Measurements from ENCODE around the gene KLC1. TPM values are rescaled to one million over a fixed set of nuclear protein-coding genes. Genes with fewer than 3 reads are reported as not detected.

Gene KLC1
- total RNA-seq, 4 donors from 2014 or later: 195 to 421 (median 214) TPM

GRCh38 chr14:103696466-103697071 lies 67.6 kb downstream of the KLC1 start:
- no peak overlapping the region for H3K4me3 ChIP-seq

GRCh38 chr14:103697206-103697602 lies 68.2 kb downstream of the KLC1 start:
- Histone ChIP-seq H3K27me3 (no peaks in the 10 kb centered on the region), H3K27ac (no peak overlapping the region), H3K4me1 (peaks cover 70% of the 10 kb centered on the region), H3K9me3 (no peaks in the 10 kb centered on the region), H3K36me3 (peaks cover 70% of the 10 kb centered on the region), H3K4me3 (no peak overlapping the region)
- DNase-seq (ENCODE audit: low spot score in 2 of 2): peak in 1 of 2 donors; percentile 29
- 23% methylated on average over 3 of the region's 3 CpGs for WGBS
- TF ChIP-seq CTCF (IDR thresholded peaks at IDR 0.05) (no peak), EP300 (IDR thresholded peaks at IDR 0.05) (no peak), POLR2AphosphoS5 (IDR thresholded peaks at IDR 0.05) (no peak), POLR2A (IDR thresholded peaks at IDR 0.05) (no peak)

More at GRCh38 chr14:103696466-103697071, 67.6 kb downstream of the KLC1 start:
- Histone ChIP-seq H3K36me3 (peaks cover 66% of the 10 kb centered on the region), H3K27ac (peak overlapping the region; percentile 24), H3K27me3 (no peaks in the 10 kb centered on the region), H3K9me3 (no peaks in the 10 kb centered on the region), H3K4me1 (peaks cover 70% of the 10 kb centered on the region)
- DNase-seq (ENCODE audit: low spot score in 2 of 2): peak in 1 of 2 donors; percentile 74
- TF ChIP-seq POLR2AphosphoS5 (IDR thresholded peaks at IDR 0.05) (no peak), CTCF (IDR thresholded peaks at IDR 0.05) (no peak), EP300 (IDR thresholded peaks at IDR 0.05) (no peak), POLR2A (IDR thresholded peaks at IDR 0.05) (no peak)
- WGBS: 21% methylated on average over 17 of the region's 17 CpGs

- no peaks in the 10 kb centered on the region for H3K9me3 ChIP-seq
- WGBS: 85% methylated on average over 8 of the region's 14 CpGs
- TF ChIP-seq EP300 (IDR thresholded peaks at IDR 0.05) (no peak), POLR2A (IDR thresholded peaks at IDR 0.05) (no peak), CTCF (IDR thresholded peaks at IDR 0.05) (no peak), POLR2AphosphoS5 (IDR thresholded peaks at IDR 0.05) (no peak)
- no peak overlapping the region for H3K4me3 ChIP-seq
- no peaks in the 10 kb centered on the region for H3K27me3 ChIP-seq
- DNase-seq (ENCODE audit: low spot score in 2 of 2): peak in 1 of 2 donors; percentile 61
- H3K4me1 ChIP-seq: peaks cover 70% of the 10 kb centered on the region
- peak overlapping the region; percentile 62 for H3K27ac ChIP-seq
- H3K36me3 ChIP-seq: peaks cover 73% of the 10 kb centered on the region
Observed at GRCh38 chr14:103697603-103698379, 68.8 kb downstream of the KLC1 start.

GRCh38 chr14:103698380-103699260 lies 69.6 kb downstream of the KLC1 start:
- peak in 1 of 2 donors; percentile 70 for DNase-seq (ENCODE audit: low spot score in 2 of 2)
- Histone ChIP-seq H3K36me3 (peaks cover 73% of the 10 kb centered on the region), H3K4me1 (peaks cover 61% of the 10 kb centered on the region), H3K27ac (peak overlapping the region; percentile 62), H3K9me3 (no peaks in the 10 kb centered on the region), H3K4me3 (no peak overlapping the region), H3K27me3 (no peaks in the 10 kb centered on the region)
- 100% methylated on average over 1 of the region's 33 CpGs for WGBS
- no peak for TF ChIP-seq POLR2A (IDR thresholded peaks at IDR 0.05)
- no peak for TF ChIP-seq CTCF (IDR thresholded peaks at IDR 0.05)
- TF ChIP-seq POLR2AphosphoS5 (IDR thresholded peaks at IDR 0.05): no peak
- TF ChIP-seq EP300 (IDR thresholded peaks at IDR 0.05): no peak
